Fibroblast of lung (primary cell): ENCODE data around the gene ERGIC1. TPM values are rescaled to one million over a fixed set of nuclear protein-coding genes. Genes with fewer than 3 reads are reported as not detected.
A peak's percentile ranks its signal among the peaks of the same experiment; 100 is the strongest.

Experiments
- DNase-seq, 2 donors: peaks; one replicate each; pipeline versions ENCODE4 v3.0.0 to v3.0.0-alpha.2; 2010; ENCODE audit warnings: low read depth in 2 of 2
- H2AFZ ChIP-seq: 2 replicates; pipeline ENCODE4 v1.5.1; 2012; ENCODE audit warnings: low read length, control low read depth, inconsistent platforms
- H3K27ac ChIP-seq: 2 replicates; pipeline ENCODE4 v1.5.1; 2011; ENCODE audit warnings: low read length, control low read depth; ENCODE audit not compliant: insufficient read depth
- H3K27me3 ChIP-seq: 2 replicates; pipeline ENCODE4 v1.5.1; 2011; ENCODE audit warnings: mild to moderate bottlenecking, low read length; ENCODE audit not compliant: control insufficient read depth, insufficient read depth
- H3K36me3 ChIP-seq: 2 replicates; pipeline ENCODE4 v1.5.1; 2011; ENCODE audit warnings: low read length; ENCODE audit not compliant: control insufficient read depth, insufficient read depth
- H3K4me1 ChIP-seq: 2 replicates; pipeline ENCODE4 v1.5.1; 2011; ENCODE audit warnings: low read length; ENCODE audit not compliant: control insufficient read depth, insufficient read depth; ENCODE audit errors: extremely low read depth
- H3K4me2 ChIP-seq: 2 replicates; pipeline ENCODE4 v1.5.1; 2011; ENCODE audit warnings: low read length, control low read depth; ENCODE audit not compliant: insufficient read depth; ENCODE audit errors: extremely low read depth
- H3K4me3 ChIP-seq, 4 experiments: fragments of 200-600 bp in 1 of 4; sonication (generic) in 1 of 4; replicated peaks in 1 of 4; 2 replicates each; pipeline ENCODE4 v1.5.1; 2011 to 2016; ENCODE audit warnings: low read length in 4 of 4, low read depth in 3 of 4, mild to moderate bottlenecking in 3 of 4, control low read depth in 2 of 4, inconsistent platforms in 1 of 4, mixed read lengths in 1 of 4; ENCODE audit not compliant: insufficient read depth in 1 of 4; ENCODE audit errors: control extremely low read depth in 1 of 4
- H3K79me2 ChIP-seq: 2 replicates; pipeline ENCODE4 v1.5.1; 2012; ENCODE audit warnings: mild to moderate bottlenecking, low read length, inconsistent platforms; ENCODE audit not compliant: control insufficient read depth, insufficient read depth
- H3K9ac ChIP-seq: 2 replicates; pipeline ENCODE4 v1.5.1; 2011; ENCODE audit warnings: mild to moderate bottlenecking, low read length, control low read depth; ENCODE audit not compliant: insufficient read depth
- H3K9me3 ChIP-seq: 2 replicates; pipeline ENCODE4 v1.5.1; 2012; ENCODE audit warnings: low read depth, low read length; ENCODE audit not compliant: control insufficient read depth, insufficient read depth
- H4K20me1 ChIP-seq: 2 replicates; pipeline ENCODE4 v1.5.1; 2011; ENCODE audit warnings: low read length; ENCODE audit not compliant: control insufficient read depth, insufficient read depth; ENCODE audit errors: extremely low read depth
- CTCF ChIP-seq, 2 donors: IDR thresholded peaks in 1 of 2; conservative IDR thresholded peaks in 1 of 2; 1 replicate in 1 of 2; 2 replicates in 1 of 2; pipeline ENCODE4 v1.5.1; 2011 to 2012; ENCODE audit warnings: low read length in 2 of 2, control low read depth in 1 of 2, inconsistent platforms in 1 of 2, low read depth in 1 of 2, mild to moderate bottlenecking in 1 of 2
- EZH2 ChIP-seq: IDR thresholded peaks from 2 replicates; pipeline ENCODE4 v1.5.1; 2012; ENCODE audit warnings: low read length, control low read depth, mild to moderate bottlenecking; ENCODE audit errors: missing control alignments
- polyA plus RNA-seq, 2 donors: library from polyadenylated mRNA; depleted of rRNA in 1 of 2; stranded (reverse) in 1 of 2; unstranded in 1 of 2; fragments of >200 nt; gene quantifications; 2 replicates each; pipeline ENCODE4 v1.2.1, GENCODE V29; 2011 to 2012; ENCODE audit warnings: missing spikeins in 1 of 2
- total RNA-seq: library from RNA; depleted of rRNA; stranded (reverse); fragments of >200 nt; gene quantifications from 2 replicates; pipeline ENCODE4 v1.2.1, GENCODE V29; 2014

The ERGIC1 gene
- total and polyA plus RNA-seq, 2 donors (not counting 1 experiment from before 2014, with no cell fraction given) = 113 to 171 TPM

GRCh38 chr5:172802567-172803176 is 31.4 kb upstream of the ERGIC1 start:
- Histone ChIP-seq H4K20me1 (no peaks in the 10 kb centered on the region), H3K79me2 (no peaks in the 10 kb centered on the region), H3K9ac (no peak overlapping the region), H2AFZ (no peak overlapping the region), H3K4me2 (peak overlapping the region; percentile 23), H3K4me1 (peaks cover 44% of the 10 kb centered on the region), H3K9me3 (no peaks in the 10 kb centered on the region), H3K27ac (peak overlapping the region; percentile 97), H3K4me3 (no peak overlapping the region), H3K27me3 (no peaks in the 10 kb centered on the region), H3K36me3 (no peaks in the 10 kb centered on the region)
- no peak for TF ChIP-seq EZH2
- no peak for TF ChIP-seq CTCF (conservative IDR thresholded peaks at IDR 0.05 in 1 of 2, IDR thresholded peaks at IDR 0.05 in 1 of 2; ENCODE audit: low read depth in 1 of 2, low read length in 2 of 2)
- DNase-seq = peak; percentile 75 to 80

- Histone ChIP-seq H3K4me2 (no peak overlapping the region), H3K79me2 (no peaks in the 10 kb centered on the region), H3K27me3 (no peaks in the 10 kb centered on the region), H2AFZ (no peak overlapping the region), H3K27ac (no peak overlapping the region), H4K20me1 (no peaks in the 10 kb centered on the region), H3K36me3 (no peaks in the 10 kb centered on the region), H3K4me3 (no peak overlapping the region), H3K9ac (no peak overlapping the region), H3K4me1 (peaks cover 25% of the 10 kb centered on the region), H3K9me3 (no peaks in the 10 kb centered on the region)
- DNase-seq = no peak
- TF ChIP-seq EZH2 = no peak
- TF ChIP-seq CTCF (conservative IDR thresholded peaks at IDR 0.05 in 1 of 2, IDR thresholded peaks at IDR 0.05 in 1 of 2; ENCODE audit: low read depth in 1 of 2, low read length in 2 of 2) = no peak
Measured at GRCh38 chr5:172805018-172805683, 28.9 kb upstream of the ERGIC1 start.

GRCh38 chr5:172805736-172806255 is 28.3 kb upstream of the ERGIC1 start:
- DNase-seq = no peak
- H3K9me3 ChIP-seq = no peaks in the 10 kb centered on the region
- H3K79me2 ChIP-seq = no peaks in the 10 kb centered on the region
- no peaks in the 10 kb centered on the region for H3K36me3 ChIP-seq
- TF ChIP-seq CTCF (conservative IDR thresholded peaks at IDR 0.05 in 1 of 2, IDR thresholded peaks at IDR 0.05 in 1 of 2; ENCODE audit: low read depth in 1 of 2, low read length in 2 of 2) (no peak), EZH2 (no peak)
- peaks cover 20% of the 10 kb centered on the region for H3K4me1 ChIP-seq
- no peak overlapping the region for H2AFZ ChIP-seq
- no peaks in the 10 kb centered on the region for H3K27me3 ChIP-seq
- H3K27ac ChIP-seq = no peak overlapping the region
- H3K4me3 ChIP-seq = no peak overlapping the region
- H3K4me2 ChIP-seq = no peak overlapping the region
- H3K9ac ChIP-seq = no peak overlapping the region
- no peaks in the 10 kb centered on the region for H4K20me1 ChIP-seq
